ENCODE data around the gene LRBA.

GRCh38 chr4:150994721-150995120 is 20.4 kb downstream of the LRBA start:
- TF ChIP-seq CTCF (IDR thresholded peaks at IDR 0.05) (no peak), POLR2A (IDR thresholded peaks at IDR 0.05) (no peak)

All from body of pancreas (tissue), 4 donors.